GM21526 (cell line): ENCODE data around the gene FLOT1.

Source experiments
- ATAC-seq: cut with Tn5 transposase; IDR thresholded peaks from one replicate; pipeline ENCODE4 v1.9.1; 2021; ENCODE audit warnings: moderate library complexity; ENCODE audit not compliant: unreplicated experiment, low FRiP score

The FLOT1 gene

GRCh38 chr6:30683183-30683979 lies 59.1 kb downstream of the FLOT1 start:
- no peak for ATAC-seq

GRCh38 chr6:30682143-30683117 lies 60.1 kb downstream of the FLOT1 start:
- no peak for ATAC-seq

GRCh38 chr6:30681766-30682142 lies 60.7 kb downstream of the FLOT1 start:
- no peak for ATAC-seq

- ATAC-seq: no peak
Observed at GRCh38 chr6:30679765-30680535, 62.5 kb downstream of the FLOT1 start.

- ATAC-seq: no peak
Observed at GRCh38 chr6:30678964-30679726, 63.3 kb downstream of the FLOT1 start.
